H1 (cell line): ENCODE data around the gene CHST11. TPM values are rescaled to one million over a fixed set of nuclear protein-coding genes. Genes with fewer than 3 reads are reported as not detected.

Experiments
- ASH2L ChIP-seq: fragments of 200-600, 300-600 bp; sonication (generic); IDR thresholded peaks from one replicate; pipeline ENCODE4 v1.7.1; 2017; ENCODE audit warnings: low read length
- CHD7 ChIP-seq: fragments of 300-600 bp; sonication (generic); IDR thresholded peaks from 2 replicates; pipeline ENCODE4 v1.7.1; 2012; ENCODE audit warnings: low read length, moderate library complexity, mild to moderate bottlenecking, inconsistent platforms; ENCODE audit not compliant: insufficient replicate concordance
- POLR2A ChIP-seq, 2 experiments: IDR thresholded peaks; 1 replicate in 1 of 2; 2 replicates in 1 of 2; pipeline ENCODE4 v1.6.1; 2011; ENCODE audit warnings: low read depth in 2 of 2, low read length in 2 of 2, mild to moderate bottlenecking in 2 of 2; ENCODE audit errors: control extremely low read depth in 1 of 2
- TCF12 ChIP-seq: IDR thresholded peaks from 2 replicates; pipeline ENCODE4 v1.6.1; 2011; ENCODE audit warnings: low read depth, mild to moderate bottlenecking, low read length
- polyA plus RNA-seq, 7 experiments: library from polyadenylated mRNA; depleted of rRNA in 3 of 7; stranded (reverse) in 5 of 7; unstranded in 2 of 7; fragments of >200 nt in 5 of 7; fragments of 200-250 nt in 2 of 7; gene quantifications; 1 replicate in 5 of 7; 2 replicates in 1 of 7; 4 replicates in 1 of 7; pipeline versions ENCODE4 v1.2.1 to v1.2.3, GENCODE V29; 2011 to 2013; ENCODE audit warnings: missing spikeins in 2 of 7, mixed read lengths in 2 of 7
- total RNA-seq: library from RNA; stranded (reverse); fragmentation: NEBNext Ultra II Directional; extraction: Animal tissue kit (Norgen Biotek cat#: 25700); gene quantifications from 2 replicates; pipeline ENCODE4 v1.2.1, GENCODE V29; 2021
- TF ChIP-seq, protein P1 (sequence below): IDR thresholded peaks from 2 replicates; pipeline ENCODE4 v1.6.1; 2011; ENCODE audit warnings: low read length, improper control_type of control experiment

Gene CHST11
- total and polyA plus RNA-seq, 2 of the 8 experiments (the other 6 are each of a cell fraction or from before 2014, with no cell fraction given), result 14.4 to 20.8 TPM

GRCh38 chr12:104575442-104576186 lies 118.9 kb downstream of the CHST11 start (continued):
- TF ChIP-seq POLR2A (IDR thresholded peaks at IDR 0.05; ENCODE audit: control extremely low read depth in 1 of 2, low read depth in 2 of 2, low read length in 2 of 2) (no peak), CHD7 (no peak), TCF12 (no peak), ASH2L (no peak)
- TF ChIP-seq, protein P1, sequence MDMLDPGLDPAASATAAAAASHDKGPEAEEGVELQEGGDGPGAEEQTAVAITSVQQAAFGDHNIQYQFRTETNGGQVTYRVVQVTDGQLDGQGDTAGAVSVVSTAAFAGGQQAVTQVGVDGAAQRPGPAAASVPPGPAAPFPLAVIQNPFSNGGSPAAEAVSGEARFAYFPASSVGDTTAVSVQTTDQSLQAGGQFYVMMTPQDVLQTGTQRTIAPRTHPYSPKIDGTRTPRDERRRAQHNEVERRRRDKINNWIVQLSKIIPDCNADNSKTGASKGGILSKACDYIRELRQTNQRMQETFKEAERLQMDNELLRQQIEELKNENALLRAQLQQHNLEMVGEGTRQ, result no peak
